K562 treated with DMSO at 1 percent for 24 hours (cell line): ENCODE results near the gene GDF15. TPM values are rescaled to one million over a fixed set of nuclear protein-coding genes. Genes with fewer than 3 reads are reported as not detected.

ENCODE experiments used
- total RNA-seq: library from RNA; unstranded; fragments of 300-600 nt; gene quantifications from 2 replicates; pipeline ENCODE4 v1.2.3, GENCODE V29; 2022; ENCODE audit warnings: low read depth; ENCODE audit not compliant: insufficient read depth

The GDF15 gene, protein sequence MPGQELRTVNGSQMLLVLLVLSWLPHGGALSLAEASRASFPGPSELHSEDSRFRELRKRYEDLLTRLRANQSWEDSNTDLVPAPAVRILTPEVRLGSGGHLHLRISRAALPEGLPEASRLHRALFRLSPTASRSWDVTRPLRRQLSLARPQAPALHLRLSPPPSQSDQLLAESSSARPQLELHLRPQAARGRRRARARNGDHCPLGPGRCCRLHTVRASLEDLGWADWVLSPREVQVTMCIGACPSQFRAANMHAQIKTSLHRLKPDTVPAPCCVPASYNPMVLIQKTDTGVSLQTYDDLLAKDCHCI
- total RNA-seq: 470 and 575 TPM in 2 replicates

DNA sequence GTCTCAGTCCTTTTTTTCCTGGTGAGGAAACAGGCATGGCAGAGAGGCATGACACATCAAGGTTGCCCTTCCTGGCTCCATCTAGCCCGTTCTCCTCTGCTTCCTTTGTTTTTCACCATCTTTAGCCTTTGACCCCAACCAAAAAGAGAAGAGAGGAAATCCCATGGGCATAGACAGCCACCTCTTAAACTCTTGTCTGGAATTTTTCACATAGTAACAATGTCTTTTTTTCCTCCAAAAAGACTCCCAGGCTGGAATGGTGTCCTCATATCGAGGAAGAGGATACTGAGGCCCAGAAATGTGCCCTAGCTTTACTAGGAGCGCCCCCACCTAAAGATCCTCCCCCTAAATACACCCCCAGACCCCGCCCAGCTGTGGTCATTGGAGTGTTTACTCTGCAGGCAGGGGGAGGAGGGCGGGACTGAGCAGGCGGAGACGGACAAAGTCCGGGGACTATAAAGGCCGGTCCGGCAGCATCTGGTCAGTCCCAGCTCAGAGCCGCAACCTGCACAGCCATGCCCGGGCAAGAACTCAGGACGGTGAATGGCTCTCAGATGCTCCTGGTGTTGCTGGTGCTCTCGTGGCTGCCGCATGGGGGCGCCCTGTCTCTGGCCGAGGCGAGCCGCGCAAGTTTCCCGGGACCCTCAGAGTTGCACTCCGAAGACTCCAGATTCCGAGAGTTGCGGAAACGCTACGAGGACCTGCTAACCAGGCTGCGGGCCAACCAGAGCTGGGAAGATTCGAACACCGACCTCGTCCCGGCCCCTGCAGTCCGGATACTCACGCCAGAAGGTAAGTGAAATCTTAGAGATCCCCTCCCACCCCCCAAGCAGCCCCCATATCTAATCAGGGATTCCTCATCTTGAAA is at the start of gene GDF15:
Gene GDF15, plus strand, starts transcription at position 484 of the 868 bp plus-strand sequence. Its CDS starts 32 bp downstream, at position 516.

DNA sequence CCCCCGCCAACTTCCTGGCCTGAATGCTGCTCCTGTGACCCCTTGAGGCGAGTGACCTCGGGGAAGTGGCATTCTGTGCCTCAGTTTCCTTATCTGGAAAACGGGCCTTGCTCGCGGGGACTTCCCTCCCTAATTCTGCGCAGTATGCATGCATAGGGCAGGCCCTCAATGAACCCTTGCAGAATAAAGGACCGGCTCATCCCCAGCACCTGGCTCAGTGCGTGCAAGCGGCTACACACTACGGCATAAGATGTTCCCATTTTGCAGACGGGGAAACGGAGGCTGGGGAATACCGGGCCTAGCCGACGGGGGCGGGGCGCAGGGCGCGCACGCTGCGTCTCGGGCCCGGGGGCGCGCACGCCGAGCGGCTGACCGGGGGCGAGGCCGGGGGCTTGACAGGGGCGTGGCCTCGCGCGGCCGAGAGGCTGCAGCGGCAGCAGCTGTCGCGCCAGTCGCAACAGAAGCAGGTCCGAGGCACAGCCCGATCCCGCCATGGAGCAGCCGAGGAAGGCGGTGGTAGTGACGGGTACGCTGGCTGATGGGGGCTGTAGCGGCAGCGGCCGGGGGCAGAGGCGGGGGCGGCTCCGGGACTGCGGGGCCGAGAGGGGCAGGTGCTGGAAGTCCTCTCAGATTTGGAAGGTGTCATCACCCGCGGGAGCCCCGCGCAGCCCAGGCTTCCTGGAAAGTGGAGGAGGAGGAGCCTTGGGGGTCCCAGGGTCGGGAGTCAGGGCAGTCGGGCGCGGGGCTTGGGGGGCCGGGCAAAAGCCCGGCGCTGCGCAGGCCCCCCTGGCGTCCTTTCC is 45.6 kb upstream of the GDF15 start, which contains the start of gene PGPEP1:
Gene PGPEP1, plus strand, starts transcription at position 409 of the 800 bp plus-strand sequence. Its CDS starts 84 bp downstream, at position 493.

DNA sequence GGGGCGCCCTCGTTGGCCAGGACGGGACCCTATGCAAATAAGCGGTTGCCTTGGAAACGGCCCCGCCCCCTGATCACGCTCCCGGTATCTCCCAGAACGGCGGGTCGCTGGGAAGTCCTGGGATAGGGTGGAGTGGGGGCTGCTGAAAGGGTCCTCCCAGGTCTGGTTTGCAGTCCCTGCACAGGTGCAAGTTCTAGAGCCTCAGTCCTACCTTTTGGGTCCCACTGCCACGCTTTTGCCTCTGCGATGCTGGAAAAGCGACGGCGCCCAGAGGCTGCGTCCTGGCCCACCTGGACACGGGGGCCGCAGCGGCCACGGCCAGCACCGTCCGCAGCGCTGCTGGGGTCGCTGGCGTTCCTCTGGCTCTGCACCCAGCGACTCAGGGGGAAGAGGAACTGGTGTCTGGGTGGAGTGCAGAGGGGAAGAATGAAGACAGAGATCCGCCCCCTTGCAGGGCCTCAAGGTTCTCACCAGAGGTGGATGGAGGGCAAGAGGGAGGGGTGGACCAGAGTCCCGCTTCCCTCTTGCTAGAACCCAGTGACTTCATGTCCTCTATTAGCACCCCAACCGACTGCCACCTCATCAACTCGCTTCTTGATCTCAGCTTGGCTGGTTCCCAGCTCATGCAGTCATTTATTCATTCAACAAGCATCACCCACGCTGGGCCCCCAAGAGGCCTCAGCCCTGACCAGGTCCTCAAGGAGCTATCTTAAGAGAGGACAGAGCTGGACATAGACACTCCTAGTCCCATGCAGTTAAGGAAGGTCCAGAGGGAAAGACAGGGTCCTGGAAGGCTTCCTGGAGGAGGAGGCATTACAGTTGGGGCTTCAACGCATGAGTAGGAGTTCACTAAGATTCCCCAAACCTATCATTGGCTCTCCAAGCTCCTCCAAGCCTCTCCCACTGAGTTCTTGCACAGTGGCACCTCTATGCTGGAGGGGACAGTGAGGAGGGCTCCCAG is 11.6 kb downstream of the GDF15 start, which contains the start of gene LRRC25:
Gene LRRC25, minus strand, starts transcription at position 381 of the 961 bp plus-strand sequence. CDS start 659 bp downstream, outside the sequence.

DNA sequence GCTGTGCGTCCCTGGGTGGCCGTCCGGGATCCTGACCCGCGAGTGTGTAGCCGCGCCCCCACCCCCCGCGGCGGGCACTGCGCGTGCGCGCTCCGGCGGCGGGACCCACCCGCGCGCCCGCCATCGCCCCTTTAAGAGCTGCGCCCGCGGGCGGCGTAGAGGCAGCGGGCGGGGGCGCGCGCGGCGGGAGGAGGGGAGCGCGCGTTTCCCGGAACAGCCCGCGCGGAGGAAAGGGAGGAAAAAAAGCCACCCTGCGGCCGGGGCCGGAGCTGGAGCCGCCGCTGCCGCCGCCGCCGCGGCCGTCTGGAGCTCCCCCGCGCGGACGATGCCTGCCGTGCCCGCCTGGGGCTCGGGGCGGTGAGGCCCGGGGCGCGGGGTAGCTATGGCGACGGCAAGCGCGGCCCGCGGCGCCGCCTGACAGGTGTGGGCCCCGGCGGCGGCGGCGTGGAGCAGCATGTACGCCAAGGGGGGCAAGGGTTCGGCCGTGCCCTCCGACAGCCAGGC is 33.3 kb downstream of the GDF15 start, which contains the start of gene SSBP4:
Gene SSBP4, plus strand, starts transcription at position 204 of the 504 bp plus-strand sequence. Its CDS starts 251 bp downstream, at position 455.

DNA sequence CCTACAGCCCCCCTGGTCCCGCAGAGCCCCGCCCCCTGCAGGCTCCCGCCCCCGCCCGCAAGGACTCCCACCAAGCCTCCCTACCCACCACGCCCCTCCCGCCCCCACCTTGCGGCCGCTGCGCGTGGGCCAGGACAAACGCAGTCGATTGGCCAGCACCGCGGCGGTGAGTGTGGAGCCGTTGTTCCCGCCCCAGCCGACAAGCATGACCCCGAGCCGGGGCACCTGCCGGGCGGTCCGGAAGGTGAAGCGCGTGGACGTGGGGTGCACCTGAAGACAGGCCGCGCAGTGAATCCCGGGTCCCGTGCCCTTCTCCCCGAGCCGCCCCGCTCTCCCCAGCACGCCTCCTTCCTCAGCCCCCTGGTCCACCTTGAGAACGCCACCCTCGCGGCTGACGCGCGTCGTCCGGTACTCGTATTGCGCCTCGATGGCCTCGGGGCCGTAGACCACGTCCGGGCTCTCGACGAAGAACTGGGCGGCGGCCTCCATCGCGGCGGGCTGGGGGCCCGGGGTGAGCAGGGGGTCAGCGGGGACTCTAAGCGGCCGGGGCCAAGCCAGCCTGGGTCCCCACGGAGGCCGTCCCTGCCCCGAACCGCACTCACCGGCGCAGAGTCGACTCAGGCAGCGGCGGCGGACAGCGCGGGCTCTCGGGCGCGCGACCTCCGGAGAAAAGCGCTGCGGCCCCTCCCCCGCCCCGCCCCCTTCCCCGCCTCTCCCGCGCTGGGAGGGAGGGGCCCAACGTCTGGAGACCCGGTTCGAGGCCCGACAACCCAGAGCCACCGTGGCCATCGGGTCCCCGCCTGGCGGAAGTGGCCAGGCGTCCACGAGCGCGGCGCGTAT is 51.8 kb downstream of the GDF15 start, which contains the start of gene ISYNA1:
Gene ISYNA1, minus strand, starts transcription at position 643 of the 840 bp plus-strand sequence. Its CDS starts 154 bp downstream, at position 489.

Other genes with a start within 250 kb of the GDF15 start
- 31.7 and 38.7 TPM in 2 replicates for gene PIK3R2, start 233.0 kb upstream of the GDF15 start, total RNA-seq
- 152 and 155 TPM in 2 replicates for gene IFI30, start 212.3 kb upstream of the GDF15 start, total RNA-seq
- gene MPV17L2, start 192.9 kb upstream of the GDF15 start, total RNA-seq: 71.2 and 74.1 TPM in 2 replicates
- gene RAB3A, start 182.1 kb upstream of the GDF15 start, total RNA-seq: 4.0 and 5.6 TPM in 2 replicates
- gene PDE4C, start 159.7 kb upstream of the GDF15 start, total RNA-seq: not detected in 2 replicates
- gene IQCN, start 111.7 kb upstream of the GDF15 start, total RNA-seq: 1.8 TPM in 2 replicates
- 283 and 368 TPM in 2 replicates for gene JUND, start 104.5 kb upstream of the GDF15 start, total RNA-seq
- gene LSM4, start 63.1 kb upstream of the GDF15 start, total RNA-seq: 278 and 306 TPM in 2 replicates
- gene PGPEP1, start 45.6 kb upstream of the GDF15 start, total RNA-seq: 33.9 and 35.7 TPM in 2 replicates
- gene LRRC25, start 11.5 kb downstream of the GDF15 start, total RNA-seq: 3.5 and 3.8 TPM in 2 replicates
- 124 and 152 TPM in 2 replicates for gene SSBP4, start 33.2 kb downstream of the GDF15 start, total RNA-seq
- gene ISYNA1, start 52.0 kb downstream of the GDF15 start, total RNA-seq: 333 and 398 TPM in 2 replicates
- gene ELL, start 135.9 kb downstream of the GDF15 start, total RNA-seq: 17.6 and 19.8 TPM in 2 replicates
- 364 and 404 TPM in 2 replicates for gene FKBP8, start 157.4 kb downstream of the GDF15 start, total RNA-seq
- gene KXD1, start 171.7 kb downstream of the GDF15 start, total RNA-seq: 149 and 164 TPM in 2 replicates
- gene UBA52, start 185.7 kb downstream of the GDF15 start, total RNA-seq: 2,583 and 2,749 TPM in 2 replicates
- gene REX1BD, start 202.6 kb downstream of the GDF15 start, total RNA-seq: 142 and 151 TPM in 2 replicates
- gene CRLF1, start 220.6 kb downstream of the GDF15 start, total RNA-seq: 2.5 and 2.8 TPM in 2 replicates
- 0.45 TPM in 1 of 2 replicates, not detected in the other for gene TMEM59L, start 226.7 kb downstream of the GDF15 start, total RNA-seq